Loucy (cell line): ENCODE data around the gene PPP3CA.

Experiments used
- H2AFZ ChIP-seq: fragments of 200-600 bp; sonication (generic); 2 replicates; pipeline ENCODE4 v1.6.0; 2016; ENCODE audit warnings: antibody characterized with exemption, mild to moderate bottlenecking, low read length, moderate library complexity
- H3F3A ChIP-seq: fragments of 200-600 bp; 2 replicates; pipeline ENCODE4 v1.6.0; 2016; ENCODE audit warnings: antibody characterized with exemption, low read depth, mild to moderate bottlenecking
- H3K27me3 ChIP-seq: fragments of 200-600 bp; sonication (generic); 2 replicates; pipeline ENCODE4 v1.6.1; 2014; ENCODE audit warnings: low read length, mild to moderate bottlenecking; ENCODE audit not compliant: insufficient read depth, poor library complexity, severe bottlenecking
- H3K36me3 ChIP-seq: fragments of 200-600 bp; sonication (generic); 2 replicates; pipeline ENCODE4 v1.6.1; 2016; ENCODE audit warnings: low read length; ENCODE audit not compliant: insufficient read depth
- H3K4me1 ChIP-seq: fragments of 200-600 bp; sonication (generic); 2 replicates; pipeline ENCODE4 v1.5.1; 2014; ENCODE audit warnings: low read length, mild to moderate bottlenecking; ENCODE audit not compliant: insufficient read depth, poor library complexity, severe bottlenecking
- H3K4me2 ChIP-seq: fragments of 200-600 bp; sonication (generic); 2 replicates; pipeline ENCODE4 v1.6.0; 2014; ENCODE audit warnings: antibody characterized with exemption, low read length, low read depth, mild to moderate bottlenecking; ENCODE audit not compliant: poor library complexity, severe bottlenecking
- H3K4me3 ChIP-seq: fragments of 200-600 bp; sonication (generic); 2 replicates; pipeline ENCODE4 v1.5.1; 2014; ENCODE audit warnings: low read length, mild to moderate bottlenecking, mixed read lengths; ENCODE audit not compliant: poor library complexity, severe bottlenecking
- H3K79me2 ChIP-seq: fragments of 200-600 bp; sonication (generic); 2 replicates; pipeline ENCODE4 v1.6.1; 2014; ENCODE audit warnings: low read length; ENCODE audit not compliant: insufficient read depth
- H3K9ac ChIP-seq: fragments of 200-600 bp; sonication (generic); 2 replicates; pipeline ENCODE4 v1.6.0; 2014; ENCODE audit warnings: mild to moderate bottlenecking, low read depth, low read length, moderate library complexity; ENCODE audit not compliant: poor library complexity, severe bottlenecking
- H3K9me2 ChIP-seq: fragments of 200-600 bp; sonication (generic); replicated peaks from 2 replicates; pipeline ENCODE4 v1.6.1; 2016; ENCODE audit warnings: low read depth, low read length, mixed read lengths
- H3K9me3 ChIP-seq: fragments of 200-600 bp; sonication (generic); 2 replicates; pipeline ENCODE4 v1.6.1; 2014; ENCODE audit warnings: mild to moderate bottlenecking, antibody characterized with exemption, low read length, low read depth; ENCODE audit not compliant: insufficient read depth
- H4K20me1 ChIP-seq: fragments of 200-600 bp; sonication (generic); 2 replicates; pipeline ENCODE4 v1.6.0; 2014; ENCODE audit warnings: antibody characterized with exemption, low read length, mild to moderate bottlenecking; ENCODE audit not compliant: insufficient read depth, poor library complexity, severe bottlenecking
- CTCF ChIP-seq: fragments of 200-600 bp; sonication (generic); conservative IDR thresholded peaks from 2 replicates; pipeline ENCODE4 v1.5.1; 2014; ENCODE audit warnings: mild to moderate bottlenecking, antibody characterized with exemption, low read length
- EZH2phosphoT487 ChIP-seq: fragments of 200-600 bp; IDR thresholded peaks from 2 replicates; pipeline ENCODE4 v1.6.1; 2018; ENCODE audit warnings: antibody characterized with exemption, mild to moderate bottlenecking, moderate library complexity, borderline replicate concordance

Gene PPP3CA

GRCh38 chr4:101148551-101148950 lies 198.8 kb downstream of the PPP3CA start:
- Histone ChIP-seq H2AFZ (no peak overlapping the region), H3K9me2 (no peaks in the 10 kb centered on the region), H3K4me3 (no peak overlapping the region), H3K79me2 (no peaks in the 10 kb centered on the region), H3F3A (no peaks in the 10 kb centered on the region), H4K20me1 (no peaks in the 10 kb centered on the region), H3K9ac (no peak overlapping the region), H3K27me3 (no peaks in the 10 kb centered on the region), H3K36me3 (no peaks in the 10 kb centered on the region), H3K4me2 (no peak overlapping the region), H3K4me1 (peaks cover 5% of the 10 kb centered on the region), H3K9me3 (no peaks in the 10 kb centered on the region)
- no peak for TF ChIP-seq EZH2phosphoT487
- no peak for TF ChIP-seq CTCF

GRCh38 chr4:101147283-101147682 lies 200.0 kb downstream of the PPP3CA start:
- H2AFZ ChIP-seq, result no peak overlapping the region
- peaks cover 4% of the 10 kb centered on the region for H3K4me1 ChIP-seq
- TF ChIP-seq EZH2phosphoT487 (no peak), CTCF (no peak)
- no peak overlapping the region for H3K4me2 ChIP-seq
- H3K79me2 ChIP-seq, result no peaks in the 10 kb centered on the region
- H3K9me3 ChIP-seq, result no peaks in the 10 kb centered on the region
- H3K9ac ChIP-seq, result no peak overlapping the region
- no peaks in the 10 kb centered on the region for H3F3A ChIP-seq
- no peaks in the 10 kb centered on the region for H3K36me3 ChIP-seq
- H4K20me1 ChIP-seq, result no peaks in the 10 kb centered on the region
- no peaks in the 10 kb centered on the region for H3K27me3 ChIP-seq
- no peak overlapping the region for H3K4me3 ChIP-seq
- H3K9me2 ChIP-seq, result no peaks in the 10 kb centered on the region

- Histone ChIP-seq H3K27me3 (no peaks in the 10 kb centered on the region), H3K36me3 (no peaks in the 10 kb centered on the region), H3F3A (no peaks in the 10 kb centered on the region), H3K4me1 (peaks cover 18% of the 10 kb centered on the region), H3K9ac (no peak overlapping the region), H2AFZ (no peak overlapping the region), H3K79me2 (no peaks in the 10 kb centered on the region), H3K9me3 (no peaks in the 10 kb centered on the region), H3K4me3 (no peak overlapping the region), H3K4me2 (no peak overlapping the region), H3K9me2 (no peaks in the 10 kb centered on the region), H4K20me1 (no peaks in the 10 kb centered on the region)
- TF ChIP-seq EZH2phosphoT487 (no peak), CTCF (no peak)
Observed at GRCh38 chr4:101145021-101145420, 202.3 kb downstream of the PPP3CA start.
